ENCODE data around the gene LYPD8.

GRCh38 chr1:248739572-248740205 lies 15.9 kb downstream of the LYPD8 start:
- TF ChIP-seq CTCF (conservative IDR thresholded peaks at IDR 0.05 in 1 of 2, IDR thresholded peaks at IDR 0.05 in 1 of 2; ENCODE audit: low read depth in 1 of 2, low read length in 2 of 2) (no peak), EZH2 (IDR thresholded peaks at IDR 0.05; ENCODE audit: low read length, missing control alignments) (no peak)

Data from fibroblast of lung (primary cell).